ENCODE data around the gene PLAC1. TPM values are rescaled to one million over a fixed set of nuclear protein-coding genes. Genes with fewer than 3 reads are reported as not detected.

PLAC1 gene
- total and polyA plus RNA-seq, 9 donors: 0.12 to 0.62 (median 0.40) TPM; not detected in 4

DNA sequence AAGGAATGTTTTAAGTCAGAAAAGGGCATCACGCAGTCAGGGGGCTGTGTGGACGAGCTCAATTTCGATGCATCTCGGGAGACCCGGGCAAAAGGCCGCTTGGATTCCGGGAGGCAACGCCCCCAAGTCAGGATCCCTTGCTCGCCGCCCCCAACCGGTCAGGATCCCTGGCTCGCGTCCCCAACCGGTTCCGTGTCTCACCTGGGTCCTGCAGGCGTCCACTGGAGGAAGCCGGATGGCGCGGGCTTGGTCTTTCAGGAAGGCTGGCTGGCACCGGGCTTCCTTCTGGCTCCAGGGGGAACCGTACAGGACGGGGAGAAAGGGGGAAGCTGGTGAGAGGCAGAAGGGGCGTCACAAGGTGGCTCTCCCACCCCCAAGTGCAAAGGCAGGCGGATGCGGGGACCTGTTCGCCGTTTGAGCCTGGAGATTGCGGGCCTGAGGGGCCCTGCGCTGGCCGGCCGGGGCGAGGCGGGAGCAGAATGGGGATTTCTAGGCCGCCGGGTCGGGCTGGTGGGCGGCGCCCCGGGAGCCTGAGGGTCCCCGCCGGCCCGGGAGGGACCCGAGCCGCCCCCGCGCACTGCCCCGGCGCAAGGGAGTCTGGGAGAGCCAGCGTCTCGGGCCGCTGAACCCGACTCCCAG lies 113.6 kb downstream of the PLAC1 start:
- peak overlapping the region; percentile 81 to 84 for H3K27ac ChIP-seq
- 20 to 37% (median 29%) methylated on average over 49 to 52 of the region's 52 CpGs for WGBS, 3 donors
- no peaks in the 10 kb centered on the region for H3K9me3 ChIP-seq
- TF ChIP-seq POLR2A (IDR thresholded peaks at IDR 0.05) (no peak), EP300 (IDR thresholded peaks at IDR 0.05) (no peak), CTCF (IDR thresholded peaks at IDR 0.05) (no peak)
- DNase-seq: peak; percentile 40 to 66 (median 51)
- H3K36me3 ChIP-seq: no peaks in the 10 kb centered on the region
- H3K4me3 ChIP-seq: peak overlapping the region; percentile 23
- H3K4me1 ChIP-seq (ENCODE audit: insufficient read depth): peaks cover 7% of the 10 kb centered on the region
- H3K27me3 ChIP-seq: no peaks in the 10 kb centered on the region
- intact Hi-C loops (cut with DNase I): no loop called here

GRCh38 chrX:134544135-134544512 lies 114.1 kb downstream of the PLAC1 start:
- TF ChIP-seq EP300 (IDR thresholded peaks at IDR 0.05) (no peak), CTCF (IDR thresholded peaks at IDR 0.05) (no peak), POLR2A (IDR thresholded peaks at IDR 0.05) (no peak)
- no peaks in the 10 kb centered on the region for H3K9me3 ChIP-seq
- peak overlapping the region in 1 of 2 donors; percentile 81 for H3K27ac ChIP-seq
- no peaks in the 10 kb centered on the region for H3K36me3 ChIP-seq
- H3K4me1 ChIP-seq (ENCODE audit: insufficient read depth): peaks cover 8% of the 10 kb centered on the region
- peak overlapping the region; percentile 23 for H3K4me3 ChIP-seq
- WGBS, 3 donors: 18 to 32% (median 27%) methylated on average over 6 of the region's 6 CpGs
- DNase-seq: no peak
- no peaks in the 10 kb centered on the region for H3K27me3 ChIP-seq
- intact Hi-C loops (cut with DNase I): no loop called here

GRCh38 chrX:134543288-134543687 lies 115.0 kb downstream of the PLAC1 start:
- no peaks in the 10 kb centered on the region for H3K27me3 ChIP-seq
- intact Hi-C loops (cut with DNase I): no loop called here
- H3K4me1 ChIP-seq (ENCODE audit: insufficient read depth): peaks cover 8% of the 10 kb centered on the region
- no peak overlapping the region for H3K27ac ChIP-seq
- DNase-seq: no peak
- WGBS, 3 donors: 36 to 50% (median 42%) methylated on average over 3 of the region's 3 CpGs
- no peaks in the 10 kb centered on the region for H3K36me3 ChIP-seq
- no peaks in the 10 kb centered on the region for H3K9me3 ChIP-seq
- H3K4me3 ChIP-seq: no peak overlapping the region
- TF ChIP-seq EP300 (IDR thresholded peaks at IDR 0.05) (no peak), POLR2A (IDR thresholded peaks at IDR 0.05) (no peak), CTCF (IDR thresholded peaks at IDR 0.05) (no peak)

- 17 to 42% (median 20%) methylated on average over 2 of the region's 2 CpGs for WGBS, 3 donors
- H3K9me3 ChIP-seq: no peaks in the 10 kb centered on the region
- H3K27ac ChIP-seq: peak overlapping the region in 1 of 2 donors; percentile 15
- intact Hi-C loops (cut with DNase I): no loop called here
- no peaks in the 10 kb centered on the region for H3K27me3 ChIP-seq
- H3K4me3 ChIP-seq: no peak overlapping the region
- peaks cover 10% of the 10 kb centered on the region for H3K4me1 ChIP-seq (ENCODE audit: insufficient read depth)
- no peaks in the 10 kb centered on the region for H3K36me3 ChIP-seq
- DNase-seq: peak; percentile 63 to 79 (median 66)
- TF ChIP-seq CTCF (IDR thresholded peaks at IDR 0.05) (no peak), POLR2A (IDR thresholded peaks at IDR 0.05) (no peak), EP300 (IDR thresholded peaks at IDR 0.05) (no peak)
Measured at GRCh38 chrX:134542485-134542884, 115.8 kb downstream of the PLAC1 start.

Data from ovary (tissue), 9 donors.